CD14-positive monocyte (primary cell): Measurements from ENCODE around the gene LRRFIP1. TPM values are rescaled to one million over a fixed set of nuclear protein-coding genes. Genes with fewer than 3 reads are reported as not detected.

Experiments used
- DNase-seq, 3 donors: peaks; one replicate each; pipeline ENCODE4 v3.0.0-alpha.2; 2011 to 2022
- H2AFZ ChIP-seq: 2 replicates; pipeline ENCODE4 v1.6.0; 2012; ENCODE audit warnings: mild to moderate bottlenecking, low read depth, low read length, inconsistent platforms; ENCODE audit not compliant: insufficient read depth, poor library complexity, severe bottlenecking
- H3K27ac ChIP-seq, 2 donors: 1 replicate in 1 of 2; 2 replicates in 1 of 2; pipeline ENCODE4 v1.5.1; 2012 to 2013; ENCODE audit warnings: low read length in 2 of 2, control low read depth in 1 of 2, inconsistent platforms in 1 of 2, low read depth in 1 of 2, mild to moderate bottlenecking in 1 of 2
- H3K27me3 ChIP-seq, 2 donors: one replicate each; pipeline versions ENCODE4 v1.6.0 to v1.6.1; 2011 to 2013; ENCODE audit warnings: low read length in 2 of 2; ENCODE audit not compliant: control insufficient read depth in 2 of 2, insufficient read depth in 2 of 2
- H3K36me3 ChIP-seq, 2 donors: replicated peaks in 1 of 2; 1 replicate in 1 of 2; 2 replicates in 1 of 2; pipeline versions ENCODE4 v1.5.1 to v1.6.1; 2012 to 2013; ENCODE audit warnings: low read length in 2 of 2, control low read depth in 1 of 2, inconsistent platforms in 1 of 2, mild to moderate bottlenecking in 1 of 2; ENCODE audit not compliant: insufficient read depth in 2 of 2, control insufficient read depth in 1 of 2
- H3K4me1 ChIP-seq, 2 donors: 1 replicate in 1 of 2; 2 replicates in 1 of 2; pipeline versions ENCODE4 v1.5.1 to v1.6.1; 2012 to 2013; ENCODE audit warnings: low read length in 2 of 2, control low read depth in 1 of 2, inconsistent platforms in 1 of 2, mild to moderate bottlenecking in 1 of 2, moderate library complexity in 1 of 2; ENCODE audit not compliant: insufficient read depth in 2 of 2, control insufficient read depth in 1 of 2
- H3K4me2 ChIP-seq: replicated peaks from 2 replicates; pipeline ENCODE3; 2012; ENCODE audit warnings: low read length, moderate library complexity, mild to moderate bottlenecking; ENCODE audit not compliant: poor library complexity, severe bottlenecking; ENCODE audit errors: extremely low read depth
- H3K4me3 ChIP-seq, 3 experiments: fragments of 200-600 bp in 1 of 3; sonication (generic) in 1 of 3; replicated peaks in 1 of 3; 1 replicate in 2 of 3; 2 replicates in 1 of 3; pipeline ENCODE4 v1.5.1; 2011 to 2013; ENCODE audit warnings: low read length in 3 of 3, mild to moderate bottlenecking in 3 of 3, control low read depth in 2 of 3, low read depth in 2 of 3, inconsistent platforms in 1 of 3, moderate library complexity in 1 of 3
- H3K79me2 ChIP-seq: 2 replicates; pipeline ENCODE4 v1.6.0; 2012; ENCODE audit warnings: mild to moderate bottlenecking, control low read depth, inconsistent platforms, low read length, moderate library complexity; ENCODE audit not compliant: insufficient read depth
- H3K9ac ChIP-seq: 2 replicates; pipeline ENCODE4 v1.6.0; 2017; ENCODE audit warnings: low read length, mild to moderate bottlenecking; ENCODE audit not compliant: insufficient read depth, poor library complexity, severe bottlenecking
- H3K9me3 ChIP-seq, 2 donors: replicated peaks in 1 of 2; 1 replicate in 1 of 2; 2 replicates in 1 of 2; pipeline versions ENCODE4 v1.5.1 to v1.6.1; 2012 to 2013; ENCODE audit warnings: low read length in 2 of 2, control low read depth in 1 of 2; ENCODE audit not compliant: control insufficient read depth in 1 of 2, insufficient read depth in 1 of 2
- H4K20me1 ChIP-seq: 2 replicates; pipeline ENCODE4 v1.6.0; 2012; ENCODE audit warnings: mild to moderate bottlenecking, low read length, control low read depth, moderate library complexity; ENCODE audit not compliant: insufficient read depth
- H3K27ac Mint-ChIP-seq, 7 donors: one replicate each; pipeline ENCODE4 v1.8.0; 2020; ENCODE audit warnings: mild to moderate bottlenecking in 7 of 7, mixed read lengths in 7 of 7, moderate library complexity in 6 of 7, inconsistent platforms in 2 of 7
- H3K27me3 Mint-ChIP-seq, 3 donors: one replicate each; pipeline ENCODE4 v1.8.0; 2021 to 2022; ENCODE audit warnings: low read depth in 3 of 3, mild to moderate bottlenecking in 3 of 3, mixed read lengths in 3 of 3, moderate library complexity in 3 of 3, inconsistent platforms in 1 of 3
- H3K36me3 Mint-ChIP-seq, 2 donors: one replicate each; pipeline ENCODE4 v1.8.0; 2020; ENCODE audit warnings: mixed read lengths in 2 of 2, inconsistent platforms in 1 of 2, mild to moderate bottlenecking in 1 of 2
- H3K4me1 Mint-ChIP-seq: one replicate; pipeline ENCODE4 v1.8.0; 2020; ENCODE audit warnings: mild to moderate bottlenecking, mixed read lengths
- H3K4me3 Mint-ChIP-seq, 2 donors: one replicate each; pipeline ENCODE4 v1.8.0; 2020; ENCODE audit warnings: mild to moderate bottlenecking in 2 of 2, mixed read lengths in 2 of 2, moderate library complexity in 1 of 2
- H3K9me3 Mint-ChIP-seq, 7 donors: one replicate each; pipeline ENCODE4 v1.8.0; 2020 to 2022; ENCODE audit warnings: mixed read lengths in 7 of 7, mild to moderate bottlenecking in 6 of 7, moderate library complexity in 6 of 7, inconsistent platforms in 2 of 7
- WGBS: methylation state at CpG from one replicate; pipeline ENCODE4 v1.1.5; 2013; ENCODE audit warnings: missing lambda C conversion rate; ENCODE audit not compliant: insufficient coverage; 5-methylcytosine and 5-hydroxymethylcytosine counted together
- intact Hi-C, 2 donors: fragments of 100-400 bp; cut with micrococcal nuclease; formaldehyde crosslinking; loops; one replicate each; pipeline versions ENCODE4 v1.15.0 to v1.15.1; 2023
- polyA plus RNA-seq, 3 donors: library from polyadenylated mRNA; depleted of rRNA in 1 of 3; unstranded in 2 of 3; stranded (reverse) in 1 of 3; fragments of 300-500 nt in 2 of 3; fragments of >200 nt in 1 of 3; fragmentation: Illumina TruSeq in 2 of 3; gene quantifications; 1 replicate in 2 of 3; 2 replicates in 1 of 3; pipeline ENCODE4 v1.2.3, GENCODE V29; 2012 to 2021
- TF ChIP-seq, protein P1 (sequence below): fragments of 200-600 bp; IDR thresholded peaks from one replicate; pipeline ENCODE4 v1.8.0; 2022; ENCODE audit warnings: antibody characterized with exemption, mild to moderate bottlenecking

Gene LRRFIP1
- polyA plus RNA-seq, 3 donors = 67.3 to 148 (median 98.3) TPM

DNA sequence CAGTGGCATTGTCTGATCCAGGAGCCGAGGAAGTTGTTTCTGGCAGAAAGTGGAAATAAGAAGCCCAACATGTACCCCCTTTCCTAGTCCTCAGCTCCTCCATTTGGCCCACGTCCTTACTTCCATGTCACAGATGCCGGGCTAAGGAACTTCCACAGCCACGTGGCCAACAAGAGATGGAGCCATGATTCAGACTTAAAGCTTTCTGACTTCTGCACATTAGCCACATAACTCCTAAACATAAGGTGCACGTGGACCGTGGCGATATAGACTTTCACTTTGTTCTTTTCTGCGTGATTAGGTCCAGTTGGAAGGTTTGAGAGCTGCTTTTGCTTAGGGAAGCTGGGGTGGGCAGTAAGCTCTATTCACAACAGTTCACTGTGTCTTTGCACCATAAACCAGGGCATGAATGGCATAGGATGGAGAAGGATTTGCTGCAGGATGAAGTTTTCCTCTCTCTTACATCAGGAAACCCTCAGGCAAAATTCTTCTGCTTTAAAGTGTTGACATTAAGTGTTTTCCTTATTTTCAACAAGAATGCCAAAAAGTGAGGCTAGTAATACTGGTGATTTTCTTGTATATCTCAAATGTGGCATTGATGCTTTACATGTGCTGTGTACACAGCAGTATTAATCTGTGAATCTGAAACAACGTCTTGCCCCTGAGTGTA lies 109.9 kb downstream of the LRRFIP1 start:
- Histone ChIP-seq H3K36me3 (peaks cover 34 to 86% of the 10 kb centered on the region in 2 donors), H4K20me1 (peaks cover 100% of the 10 kb centered on the region), H3K4me2 (no peak overlapping the region), H3K27ac (peak overlapping the region in 1 of 2 donors; percentile 14), H3K4me3 (no peak overlapping the region), H3K79me2 (peaks cover 100% of the 10 kb centered on the region), H3K27me3 (no peaks in the 10 kb centered on the region), H3K4me1 (peaks cover 9 to 25% of the 10 kb centered on the region in 2 donors), H3K9ac (no peak overlapping the region), H2AFZ (no peak overlapping the region), H3K9me3 (no peaks in the 10 kb centered on the region)
- DNase-seq = no peak
- TF ChIP-seq, protein P1, sequence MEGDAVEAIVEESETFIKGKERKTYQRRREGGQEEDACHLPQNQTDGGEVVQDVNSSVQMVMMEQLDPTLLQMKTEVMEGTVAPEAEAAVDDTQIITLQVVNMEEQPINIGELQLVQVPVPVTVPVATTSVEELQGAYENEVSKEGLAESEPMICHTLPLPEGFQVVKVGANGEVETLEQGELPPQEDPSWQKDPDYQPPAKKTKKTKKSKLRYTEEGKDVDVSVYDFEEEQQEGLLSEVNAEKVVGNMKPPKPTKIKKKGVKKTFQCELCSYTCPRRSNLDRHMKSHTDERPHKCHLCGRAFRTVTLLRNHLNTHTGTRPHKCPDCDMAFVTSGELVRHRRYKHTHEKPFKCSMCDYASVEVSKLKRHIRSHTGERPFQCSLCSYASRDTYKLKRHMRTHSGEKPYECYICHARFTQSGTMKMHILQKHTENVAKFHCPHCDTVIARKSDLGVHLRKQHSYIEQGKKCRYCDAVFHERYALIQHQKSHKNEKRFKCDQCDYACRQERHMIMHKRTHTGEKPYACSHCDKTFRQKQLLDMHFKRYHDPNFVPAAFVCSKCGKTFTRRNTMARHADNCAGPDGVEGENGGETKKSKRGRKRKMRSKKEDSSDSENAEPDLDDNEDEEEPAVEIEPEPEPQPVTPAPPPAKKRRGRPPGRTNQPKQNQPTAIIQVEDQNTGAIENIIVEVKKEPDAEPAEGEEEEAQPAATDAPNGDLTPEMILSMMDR = no peak
- Mint-ChIP-seq H3K36me3 (peaks cover 67 to 73% of the 10 kb centered on the region in 2 donors), H3K4me1 (peaks cover 58% of the 10 kb centered on the region), H3K4me3 (no peak overlapping the region), H3K9me3 (no peaks in the 10 kb centered on the region), H3K27me3 (no peaks in the 10 kb centered on the region), H3K27ac (peak overlapping the region in 4 of 7 donors; percentile 19 to 55 (median 51))
- intact Hi-C loops = no loop called here
- 88% methylated on average over 3 of the region's 9 CpGs for WGBS

DNA sequence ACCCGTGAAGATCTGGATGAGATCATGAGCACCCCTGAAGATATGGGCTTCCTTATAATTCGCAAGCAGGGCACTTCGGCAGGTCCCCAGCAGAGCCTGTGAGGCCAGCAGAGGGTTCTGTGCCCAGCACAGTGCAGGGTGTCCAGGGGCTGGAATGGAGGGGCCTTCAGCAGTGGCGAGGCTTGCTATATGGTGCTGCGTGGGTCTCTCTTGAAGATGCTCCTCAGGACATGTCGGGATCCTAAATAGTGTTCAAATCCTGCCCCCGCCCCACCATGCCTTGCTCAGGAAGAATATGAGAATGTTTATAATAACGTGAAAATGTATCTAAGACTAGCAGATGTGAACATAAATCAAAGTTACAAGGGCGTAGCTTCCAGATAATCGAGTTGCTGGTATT lies 110.9 kb downstream of the LRRFIP1 start:
- H4K20me1 ChIP-seq = peaks cover 100% of the 10 kb centered on the region
- peaks cover 9 to 25% of the 10 kb centered on the region in 2 donors for H3K4me1 ChIP-seq
- Mint-ChIP-seq H3K27me3 (no peaks in the 10 kb centered on the region), H3K27ac (peak overlapping the region in 3 of 7 donors; percentile 19 to 62 (median 48)), H3K4me1 (peaks cover 56% of the 10 kb centered on the region), H3K36me3 (peaks cover 63 to 76% of the 10 kb centered on the region in 2 donors), H3K9me3 (no peaks in the 10 kb centered on the region), H3K4me3 (no peak overlapping the region)
- H2AFZ ChIP-seq = no peak overlapping the region
- DNase-seq = no peak
- H3K27me3 ChIP-seq = no peaks in the 10 kb centered on the region
- no peak overlapping the region for H3K4me3 ChIP-seq
- H3K4me2 ChIP-seq = no peak overlapping the region
- 98% methylated on average over 7 of the region's 10 CpGs for WGBS
- TF ChIP-seq, protein P1 = no peak
- H3K36me3 ChIP-seq = peaks cover 34 to 86% of the 10 kb centered on the region in 2 donors
- peak overlapping the region in 1 of 2 donors; percentile 14 for H3K27ac ChIP-seq
- peaks cover 100% of the 10 kb centered on the region for H3K79me2 ChIP-seq
- no peaks in the 10 kb centered on the region for H3K9me3 ChIP-seq
- intact Hi-C loops = no loop called here
- H3K9ac ChIP-seq = no peak overlapping the region
